CD4-positive, alpha-beta memory T cell (primary cell): ENCODE results near the gene TRAPPC8. TPM values are rescaled to one million over a fixed set of nuclear protein-coding genes. Genes with fewer than 3 reads are reported as not detected.
"Not testable (repeated sequence)": the region's sequence is repeated elsewhere in the genome, so short reads cannot be mapped to it uniquely, and the experiment has no call there.

Source experiments
- CTCF ChIA-PET: fragments of 350-600 bp; sonication (Branson Sonifier 250); formaldehyde crosslinking; loops from one replicate; lab custom pipeline; 2021; ENCODE audit warnings: inconsistent platforms; ENCODE audit not compliant: partially characterized antibody; lab: Charles Lee
- POLR2A ChIA-PET: fragments of 350-600 bp; sonication (Branson Sonifier 250); formaldehyde crosslinking; loops from one replicate; lab custom pipeline; 2021; ENCODE audit not compliant: partially characterized antibody; lab: Charles Lee
- DNase-seq, 5 donors: peaks; one replicate each; pipeline versions ENCODE4 v3.0.0 to v3.0.0-alpha.2; 2020 to 2022; ENCODE audit warnings: mixed read lengths in 1 of 5
- H3K27ac ChIP-seq: one replicate; pipeline ENCODE4 v1.7.0; 2013; ENCODE audit warnings: low read depth, low read length
- H3K27me3 ChIP-seq: 2 replicates; pipeline ENCODE4 v1.7.0; 2013; ENCODE audit warnings: mild to moderate bottlenecking, low read length, moderate library complexity; ENCODE audit not compliant: insufficient read depth
- H3K36me3 ChIP-seq: 2 replicates; pipeline ENCODE4 v1.7.0; 2013; ENCODE audit warnings: mild to moderate bottlenecking, low read length, moderate library complexity; ENCODE audit not compliant: insufficient read depth
- H3K4me1 ChIP-seq: 2 replicates; pipeline ENCODE4 v1.7.0; 2013; ENCODE audit warnings: mild to moderate bottlenecking, low read length, moderate library complexity; ENCODE audit not compliant: insufficient read depth
- H3K4me3 ChIP-seq, 2 donors: one replicate each; pipeline ENCODE4 v1.7.0; 2013; ENCODE audit warnings: low read length in 2 of 2, mild to moderate bottlenecking in 1 of 2
- H3K9me3 ChIP-seq, 2 donors: one replicate each; pipeline ENCODE4 v1.7.0; 2013; ENCODE audit warnings: low read length in 2 of 2, control low read depth in 1 of 2; ENCODE audit not compliant: control insufficient read depth in 1 of 2
- H3K27ac Mint-ChIP-seq, 7 donors: one replicate each; pipeline ENCODE4 v1.8.0; 2020 to 2021; ENCODE audit warnings: mixed read lengths in 7 of 7, mild to moderate bottlenecking in 6 of 7, inconsistent platforms in 3 of 7, moderate library complexity in 3 of 7
- H3K27me3 Mint-ChIP-seq, 2 donors: one replicate each; pipeline ENCODE4 v1.8.0; 2020 to 2021; ENCODE audit warnings: mixed read lengths in 2 of 2
- H3K36me3 Mint-ChIP-seq, 2 donors: one replicate each; pipeline ENCODE4 v1.8.0; 2020 to 2021; ENCODE audit warnings: mixed read lengths in 2 of 2, inconsistent platforms in 1 of 2, mild to moderate bottlenecking in 1 of 2
- H3K4me1 Mint-ChIP-seq, 4 donors: one replicate each; pipeline ENCODE4 v1.8.0; 2020 to 2021; ENCODE audit warnings: mixed read lengths in 4 of 4, mild to moderate bottlenecking in 1 of 4
- H3K4me3 Mint-ChIP-seq, 8 donors: one replicate each; pipeline ENCODE4 v1.8.0; 2020 to 2021; ENCODE audit warnings: mixed read lengths in 8 of 8, mild to moderate bottlenecking in 7 of 8, moderate library complexity in 6 of 8, inconsistent platforms in 3 of 8
- H3K9me3 Mint-ChIP-seq, 8 donors: one replicate each; pipeline ENCODE4 v1.8.0; 2020 to 2021; ENCODE audit warnings: mixed read lengths in 8 of 8, mild to moderate bottlenecking in 5 of 8, inconsistent platforms in 3 of 8, moderate library complexity in 1 of 8
- intact Hi-C: fragments of 100-400 bp; cut with micrococcal nuclease; formaldehyde crosslinking; loops from one replicate; pipeline ENCODE4 v1.15.1; 2023
- polyA plus RNA-seq, 2 donors: library from polyadenylated mRNA; unstranded; fragments of 300-500 nt; fragmentation: Illumina TruSeq; gene quantifications; one replicate each; pipeline ENCODE4 v1.2.3, GENCODE V29; 2021
- total RNA-seq, 2 experiments: library from RNA; stranded (reverse); gene quantifications; one replicate each; pipeline ENCODE4 v1.2.3, GENCODE V29; 2021

The TRAPPC8 gene
- total and polyA plus RNA-seq, 4 experiments from 2014 or later, result 15.3 to 66.3 (median 43.5) TPM

GRCh38 chr18:31901063-31901462, 41.9 kb downstream of the TRAPPC8 start:
- Mint-ChIP-seq H3K36me3 (peaks cover 21 to 57% of the 10 kb centered on the region in 2 donors), H3K27me3 (no peaks in the 10 kb centered on the region), H3K9me3 (no peaks in the 10 kb centered on the region), H3K4me1 (peaks cover 0 to 4% (median under 1%) of the 10 kb centered on the region in 4 donors), H3K4me3 (no peak overlapping the region), H3K27ac (no peak overlapping the region)
- Histone ChIP-seq H3K4me3 (no peak overlapping the region), H3K36me3 (peaks cover 27% of the 10 kb centered on the region), H3K4me1 (no peaks in the 10 kb centered on the region), H3K9me3 (no peaks in the 10 kb centered on the region), H3K27ac (no peak overlapping the region), H3K27me3 (no peaks in the 10 kb centered on the region)
- ChIA-PET CTCF (no interaction called here), POLR2A (no interaction called here)
- DNase-seq, result no peak
- intact Hi-C loops, result no loop called here

GRCh38 chr18:31899771-31900170, 43.2 kb downstream of the TRAPPC8 start:
- peaks cover 34% of the 10 kb centered on the region for H3K36me3 ChIP-seq
- H3K27me3 Mint-ChIP-seq, H3K4me3 ChIP-seq, H3K4me1 ChIP-seq, CTCF ChIA-PET, H3K9me3 Mint-ChIP-seq, H3K4me1 Mint-ChIP-seq, H3K27ac ChIP-seq, H3K9me3 ChIP-seq, H3K4me3 Mint-ChIP-seq, DNase-seq, POLR2A ChIA-PET, H3K27me3 ChIP-seq, intact Hi-C loops: not testable (repeated sequence)
- H3K27ac Mint-ChIP-seq, result peak overlapping the region in 1 of 7 donors; percentile 36
- H3K36me3 Mint-ChIP-seq, result peaks cover 29 to 62% of the 10 kb centered on the region in 2 donors

- Mint-ChIP-seq H3K9me3 (peaks cover 0 to 3% (median 0%) of the 10 kb centered on the region in 8 donors), H3K4me1 (peaks cover 4 to 9% (median 5%) of the 10 kb centered on the region in 4 donors), H3K4me3 (no peak overlapping the region), H3K36me3 (peaks cover 44 to 56% of the 10 kb centered on the region in 2 donors), H3K27me3 (no peaks in the 10 kb centered on the region), H3K27ac (peak overlapping the region in 1 of 7 donors; percentile 60)
- ChIA-PET CTCF (interaction anchor here (1.3 kb wide), 1 partner anchor 63 kb away, joined by 3 read pairs; no protein-coding TSS in a partner anchor), POLR2A (no interaction called here)
- intact Hi-C loops, result no loop called here
- no peaks in the 10 kb centered on the region for H3K4me1 ChIP-seq
- no peak overlapping the region for H3K27ac ChIP-seq
- H3K36me3 ChIP-seq, result peaks cover 23% of the 10 kb centered on the region
- DNase-seq, result no peak
- no peak overlapping the region for H3K4me3 ChIP-seq
- H3K9me3 ChIP-seq, result no peaks in the 10 kb centered on the region
- no peaks in the 10 kb centered on the region for H3K27me3 ChIP-seq
These were observed 50.0 kb downstream of the TRAPPC8 start for GRCh38 chr18:31892936-31893335.

GRCh38 chr18:31891566-31891965, 51.4 kb downstream of the TRAPPC8 start:
- H3K36me3 ChIP-seq, result peaks cover 29% of the 10 kb centered on the region
- CTCF ChIA-PET, result interaction anchor here (1.1 kb wide), 1 partner anchor 24 kb away, joined by 3 read pairs; no protein-coding TSS in a partner anchor

DNA sequence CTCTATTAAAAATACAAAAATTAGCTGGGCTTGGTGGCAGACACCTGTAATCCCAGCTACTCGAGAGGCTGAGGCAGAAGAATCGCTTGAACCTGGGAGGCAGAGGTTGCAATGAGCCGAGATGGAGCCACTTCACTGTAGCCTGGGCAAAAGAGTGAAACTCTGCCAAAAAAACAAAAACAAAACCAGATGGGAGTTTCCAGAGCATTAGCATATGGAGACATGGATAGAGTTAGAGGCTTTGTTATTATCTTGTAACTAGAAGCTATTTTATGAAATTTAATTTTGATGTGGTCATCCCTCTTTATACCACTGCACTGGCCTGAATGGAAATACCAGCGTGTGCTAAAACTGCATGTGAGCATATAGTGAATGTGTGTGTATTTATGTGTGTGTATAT, 58.9 kb downstream of the TRAPPC8 start:
- Histone ChIP-seq H3K36me3 (peaks cover 10% of the 10 kb centered on the region), H3K4me1 (no peaks in the 10 kb centered on the region), H3K4me3 (no peak overlapping the region), H3K9me3 (no peaks in the 10 kb centered on the region), H3K27ac (no peak overlapping the region), H3K27me3 (no peaks in the 10 kb centered on the region)
- intact Hi-C loops, result no loop called here
- Mint-ChIP-seq H3K9me3 (peaks cover 0 to 7% (median 1%) of the 10 kb centered on the region in 8 donors), H3K36me3 (peaks cover 74 to 82% of the 10 kb centered on the region in 2 donors), H3K4me3 (no peak overlapping the region), H3K27ac (no peak overlapping the region), H3K27me3 (no peaks in the 10 kb centered on the region), H3K4me1 (peaks cover 14 to 33% (median 25%) of the 10 kb centered on the region in 4 donors)
- ChIA-PET CTCF (no interaction called here), POLR2A (interaction anchor here (0.8 to 2.1 kb wide), 2 partner anchors 22 to 59 kb away, joined by 3 to 6 read pairs; no protein-coding TSS in a partner anchor)
- DNase-seq, result no peak

More at GRCh38 chr18:31891566-31891965, 51.4 kb downstream of the TRAPPC8 start:
- POLR2A ChIA-PET, result no interaction called here
- H3K36me3 Mint-ChIP-seq, result peaks cover 52 to 61% of the 10 kb centered on the region in 2 donors
- Histone ChIP-seq H3K27ac (no peak overlapping the region), H3K27me3 (no peaks in the 10 kb centered on the region), H3K9me3 (no peaks in the 10 kb centered on the region), H3K4me3 (no peak overlapping the region), H3K4me1 (no peaks in the 10 kb centered on the region)
- DNase-seq, result no peak
- H3K27me3 Mint-ChIP-seq, result no peaks in the 10 kb centered on the region
- H3K9me3 Mint-ChIP-seq, result peaks cover 0 to 3% (median 0%) of the 10 kb centered on the region in 8 donors
- H3K4me3 Mint-ChIP-seq, result no peak overlapping the region
- H3K4me1 Mint-ChIP-seq, result peaks cover 4 to 9% (median 4%) of the 10 kb centered on the region in 4 donors
- no peak overlapping the region for H3K27ac Mint-ChIP-seq
- intact Hi-C loops, result no loop called here

- H3K9me3 Mint-ChIP-seq, result peaks cover 0 to 5% (median 1%) of the 10 kb centered on the region in 8 donors
- H3K27ac Mint-ChIP-seq, result peak overlapping the region in 3 of 7 donors; percentile 8 to 50 (median 15)
- Histone ChIP-seq H3K4me3 (no peak overlapping the region), H3K27ac (no peak overlapping the region), H3K9me3 (no peaks in the 10 kb centered on the region), H3K27me3 (no peaks in the 10 kb centered on the region), H3K4me1 (no peaks in the 10 kb centered on the region), H3K36me3 (peaks cover 9% of the 10 kb centered on the region)
- H3K4me3 Mint-ChIP-seq, result peak overlapping the region in 1 of 8 donors; percentile 4
- CTCF ChIA-PET, result no interaction called here
- no peaks in the 10 kb centered on the region for H3K27me3 Mint-ChIP-seq
- peaks cover 72 to 76% of the 10 kb centered on the region in 2 donors for H3K36me3 Mint-ChIP-seq
- POLR2A ChIA-PET, result no interaction called here
- no peak for DNase-seq
- H3K4me1 Mint-ChIP-seq, result peaks cover 14 to 40% (median 27%) of the 10 kb centered on the region in 4 donors
- intact Hi-C loops, result no loop called here
These were observed 62.6 kb downstream of the TRAPPC8 start for GRCh38 chr18:31880186-31880898.

DNA sequence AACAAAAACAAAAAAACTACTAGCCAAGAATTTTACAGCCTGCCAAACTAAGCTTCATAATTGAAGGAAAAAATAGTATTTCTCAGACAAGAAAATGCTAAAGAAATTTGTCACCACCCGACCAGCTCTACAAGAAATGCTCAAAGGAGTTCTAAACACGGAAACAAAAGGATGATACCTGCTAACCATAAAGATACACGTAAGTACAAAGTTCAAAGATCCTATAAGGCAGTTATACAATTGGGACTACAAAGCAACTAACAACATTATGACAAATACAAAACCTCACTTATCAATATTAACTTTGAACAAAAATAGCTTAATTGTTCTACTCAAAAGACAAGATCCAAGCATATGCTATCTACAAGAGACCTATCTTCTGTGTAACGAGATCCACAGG, 64.6 kb downstream of the TRAPPC8 start:
- Histone ChIP-seq H3K9me3 (no peaks in the 10 kb centered on the region), H3K27me3 (no peaks in the 10 kb centered on the region), H3K27ac (no peak overlapping the region), H3K4me3 (no peak overlapping the region), H3K36me3 (peaks cover 25% of the 10 kb centered on the region), H3K4me1 (no peaks in the 10 kb centered on the region)
- Mint-ChIP-seq H3K36me3 (peaks cover 70 to 71% of the 10 kb centered on the region in 2 donors), H3K4me1 (peaks cover 14 to 38% (median 23%) of the 10 kb centered on the region in 4 donors), H3K9me3 (peaks cover 0 to 5% (median 1%) of the 10 kb centered on the region in 8 donors), H3K27me3 (no peaks in the 10 kb centered on the region), H3K27ac (peak overlapping the region in 1 of 7 donors; percentile 78), H3K4me3 (no peak overlapping the region)
- CTCF ChIA-PET, result interaction anchor here (0.6 kb wide), 1 partner anchor 68 kb away, joined by 3 read pairs; no protein-coding TSS in a partner anchor
- POLR2A ChIA-PET, result no interaction called here
- intact Hi-C loops, result no loop called here
- no peak for DNase-seq
